HEK293 (cell line): ENCODE measurements around the gene OTOS.

Experiments
- CTCF ChIA-PET: fragments of 350-600 bp; formaldehyde crosslinking; extraction: SDS; loops from one replicate; lab custom pipeline; 2021; ENCODE audit warnings: antibody characterized with exemption; lab: Yijun Ruan, JAX
- POLR2A ChIA-PET: fragments of 300-600 bp; formaldehyde crosslinking; extraction: SDS; loops from one replicate; lab custom pipeline; 2020; ENCODE audit warnings: antibody characterized with exemption, inconsistent platforms; lab: Yijun Ruan, JAX
- H3K27ac ChIP-seq: fragments of 200-500 bp; sonication (Bioruptor generic); 2 replicates; pipeline ENCODE4 v1.5.1; 2014; ENCODE audit warnings: low read depth, low read length, control low read depth, inconsistent platforms; ENCODE audit errors: extremely low read depth
- H3K36me3 ChIP-seq, 2 experiments: fragments of 200-500 bp in 1 of 2; sonication (Bioruptor generic) in 1 of 2; 1 replicate in 1 of 2; 2 replicates in 1 of 2; pipeline ENCODE4 v1.5.1; 2014 to 2017; ENCODE audit warnings: inconsistent platforms in 2 of 2, low read length in 2 of 2; ENCODE audit not compliant: control insufficient read depth in 2 of 2, insufficient read depth in 1 of 2
- H3K4me1 ChIP-seq: fragments of 200-500 bp; sonication (Bioruptor generic); 2 replicates; pipeline ENCODE4 v1.5.1; 2014; ENCODE audit warnings: mild to moderate bottlenecking, low read length, inconsistent platforms; ENCODE audit not compliant: control insufficient read depth, insufficient read depth
- H3K4me3 ChIP-seq: 2 replicates; pipeline ENCODE4 v1.5.1; 2011; ENCODE audit warnings: low read depth, mild to moderate bottlenecking, control low read depth, low read length, moderate library complexity
- H3K9me3 ChIP-seq: fragments of 200-500 bp; sonication (Bioruptor generic); 2 replicates; pipeline ENCODE4 v1.5.1; 2014; ENCODE audit warnings: low read depth, low read length, inconsistent platforms; ENCODE audit not compliant: control insufficient read depth, insufficient read depth
- FEZF1 ChIP-seq: fragments of 450-650 bp; formaldehyde crosslinking; IDR thresholded peaks from 2 replicates; pipeline ENCODE4 v1.5.1; 2016; ENCODE audit warnings: missing biosample characterization, missing genetic modification characterization
- KLF7 ChIP-seq: fragments of 450-650 bp; formaldehyde crosslinking; IDR thresholded peaks from 2 replicates; pipeline ENCODE4 v1.5.1; 2016; ENCODE audit warnings: missing biosample characterization, missing genetic modification characterization, borderline replicate concordance
- SCRT1 ChIP-seq: fragments of 450-650 bp; formaldehyde crosslinking; IDR thresholded peaks from 2 replicates; pipeline ENCODE4 v1.5.1; 2016; ENCODE audit warnings: missing biosample characterization, missing genetic modification characterization, borderline replicate concordance
- SP7 ChIP-seq: fragments of 450-650 bp; formaldehyde crosslinking; IDR thresholded peaks from 2 replicates; pipeline ENCODE4 v1.5.1; 2016; ENCODE audit warnings: missing biosample characterization, missing genetic modification characterization
- YY2 ChIP-seq: fragments of 450-650 bp; formaldehyde crosslinking; IDR thresholded peaks from 2 replicates; pipeline ENCODE4 v1.5.1; 2016; ENCODE audit warnings: missing biosample characterization, missing genetic modification characterization
- ZFP41 ChIP-seq: fragments of 450-650 bp; formaldehyde crosslinking; IDR thresholded peaks from 2 replicates; pipeline ENCODE4 v1.5.1; 2016; ENCODE audit warnings: missing biosample characterization, missing genetic modification characterization, borderline replicate concordance
- ZNF274 ChIP-seq, 2 experiments: fragments of 200-500 bp in 1 of 2; fragments of 450-650 bp in 1 of 2; sonication (Bioruptor generic) in 1 of 2; formaldehyde crosslinking in 1 of 2; IDR thresholded peaks; 2 replicates each; pipeline versions ENCODE4 v1.5.1 to v1.6.1; 2014 to 2016; ENCODE audit warnings: borderline replicate concordance in 1 of 2, inconsistent platforms in 1 of 2, low read length in 1 of 2, missing biosample characterization in 1 of 2, missing genetic modification characterization in 1 of 2
- ZNF510 ChIP-seq: fragments of 450-650 bp; formaldehyde crosslinking; IDR thresholded peaks from 2 replicates; pipeline ENCODE4 v1.5.1; 2018; ENCODE audit warnings: mild to moderate bottlenecking, missing genetic modification characterization, missing biosample characterization; ENCODE audit not compliant: insufficient replicate concordance
- ZNF544 ChIP-seq: fragments of 450-650 bp; formaldehyde crosslinking; IDR thresholded peaks from 2 replicates; pipeline ENCODE4 v1.5.0; 2017; ENCODE audit warnings: missing biosample characterization, missing genetic modification characterization
- ZNF626 ChIP-seq: fragments of 450-650 bp; sonication (Bioruptor Pico); formaldehyde crosslinking; IDR thresholded peaks from 2 replicates; pipeline ENCODE4 v1.5.1; 2018; ENCODE audit warnings: missing biosample characterization, missing genetic modification characterization, inconsistent platforms
- ZNF707 ChIP-seq: fragments of 450-650 bp; formaldehyde crosslinking; IDR thresholded peaks from 2 replicates; pipeline ENCODE4 v1.5.1; 2016; ENCODE audit warnings: missing biosample characterization, missing genetic modification characterization
- ZNF777 ChIP-seq: fragments of 450-650 bp; formaldehyde crosslinking; IDR thresholded peaks from 2 replicates; pipeline ENCODE4 v1.5.1; 2017; ENCODE audit warnings: missing biosample characterization, missing genetic modification characterization, borderline replicate concordance
- ZXDB ChIP-seq: fragments of 450-650 bp; formaldehyde crosslinking; IDR thresholded peaks from 2 replicates; pipeline ENCODE4 v1.5.1; 2016; ENCODE audit warnings: missing biosample characterization, missing genetic modification characterization
- TF ChIP-seq, protein P1 (sequence below): fragments of 450-650 bp; formaldehyde crosslinking; IDR thresholded peaks from 2 replicates; pipeline ENCODE4 v1.5.1; 2017; ENCODE audit warnings: missing biosample characterization, missing genetic modification characterization
- TF ChIP-seq, protein P2 (sequence below): fragments of 450-650 bp; formaldehyde crosslinking; IDR thresholded peaks from 2 replicates; pipeline ENCODE4 v1.5.1; 2016; ENCODE audit warnings: missing biosample characterization, missing genetic modification characterization, low read depth
- TF ChIP-seq, protein P3 (sequence below): fragments of 450-650 bp; formaldehyde crosslinking; IDR thresholded peaks from 2 replicates; pipeline ENCODE4 v1.5.1; 2017; ENCODE audit warnings: missing biosample characterization, missing genetic modification characterization

The OTOS gene

DNA sequence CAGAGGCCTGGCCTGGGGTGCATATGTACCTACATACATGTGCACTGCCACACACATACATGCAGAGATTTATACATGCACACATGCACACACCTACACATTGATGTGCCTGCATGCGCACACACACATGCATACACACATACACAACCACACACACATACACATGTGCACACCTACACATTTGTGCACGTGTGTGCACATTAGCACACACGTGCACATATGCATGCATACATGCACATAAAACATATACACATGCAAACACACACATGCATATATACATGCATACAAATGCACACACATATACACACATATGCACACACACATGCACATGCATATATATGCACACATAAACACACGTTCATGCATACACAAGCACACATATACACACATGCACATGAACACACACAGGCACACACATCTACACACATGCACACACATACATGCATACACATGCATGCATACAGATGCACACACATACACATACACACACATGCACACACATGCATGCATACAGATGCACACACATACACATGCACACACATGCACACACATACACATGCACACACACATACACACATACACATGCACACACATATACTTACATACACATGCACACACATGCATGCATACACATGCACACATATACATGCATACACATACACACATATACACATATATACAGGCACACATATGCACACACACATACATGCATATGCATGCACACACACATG is 23.6 kb upstream of the OTOS start:
- no peaks in the 10 kb centered on the region for H3K4me1 ChIP-seq
- TF ChIP-seq, protein P1, sequence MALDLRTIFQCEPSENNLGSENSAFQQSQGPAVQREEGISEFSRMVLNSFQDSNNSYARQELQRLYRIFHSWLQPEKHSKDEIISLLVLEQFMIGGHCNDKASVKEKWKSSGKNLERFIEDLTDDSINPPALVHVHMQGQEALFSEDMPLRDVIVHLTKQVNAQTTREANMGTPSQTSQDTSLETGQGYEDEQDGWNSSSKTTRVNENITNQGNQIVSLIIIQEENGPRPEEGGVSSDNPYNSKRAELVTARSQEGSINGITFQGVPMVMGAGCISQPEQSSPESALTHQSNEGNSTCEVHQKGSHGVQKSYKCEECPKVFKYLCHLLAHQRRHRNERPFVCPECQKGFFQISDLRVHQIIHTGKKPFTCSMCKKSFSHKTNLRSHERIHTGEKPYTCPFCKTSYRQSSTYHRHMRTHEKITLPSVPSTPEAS (tag by site-specific recombination) = peak; percentile 97
- TF ChIP-seq ZNF707 (tag by site-specific recombination) = no peak
- ChIA-PET POLR2A (no interaction called here), CTCF (interaction anchor here (0.7 kb wide), 1 partner anchor 1156 kb away, joined by 5 read pairs; no protein-coding TSS in a partner anchor)
- no peaks in the 10 kb centered on the region for H3K9me3 ChIP-seq
- H3K36me3 ChIP-seq = no peaks in the 10 kb centered on the region
- no peak overlapping the region for H3K4me3 ChIP-seq
- no peak overlapping the region for H3K27ac ChIP-seq

DNA sequence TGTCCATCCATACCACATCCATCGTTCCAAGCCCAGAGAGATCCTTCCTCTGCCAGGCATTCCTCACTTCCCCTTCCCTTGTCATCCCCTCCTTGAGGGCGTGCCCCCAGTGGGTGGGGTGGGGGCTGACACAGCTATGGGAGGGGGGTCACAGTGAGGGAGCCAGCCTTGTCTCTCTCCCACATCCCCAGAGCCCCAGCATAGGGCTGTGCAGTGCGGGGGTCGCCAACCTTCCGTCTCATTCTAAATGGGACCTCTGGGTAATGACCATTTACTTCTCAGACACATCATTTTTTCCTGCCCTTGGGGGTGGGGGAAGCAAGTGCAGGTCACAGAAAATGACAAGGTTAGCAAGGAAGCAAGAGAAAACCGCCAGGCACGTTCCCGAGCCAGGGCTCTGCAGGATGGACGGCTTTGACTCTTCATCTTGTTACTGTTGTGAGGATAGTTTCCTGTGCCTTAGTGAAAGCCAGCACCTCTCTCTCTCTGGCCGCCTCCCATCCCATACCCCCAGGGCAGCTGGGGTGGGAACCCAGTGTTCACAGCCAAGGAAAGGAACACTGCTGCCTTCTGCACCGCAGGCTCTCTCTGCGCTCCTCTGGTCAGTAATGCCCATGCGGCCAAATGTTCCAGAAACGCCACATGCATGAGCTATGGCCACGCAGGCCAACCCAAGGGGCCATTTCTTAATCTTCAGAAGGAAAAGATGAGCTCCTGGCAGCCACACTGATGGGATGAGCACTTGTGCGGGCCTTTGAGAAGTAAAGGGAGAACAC is 22.7 kb upstream of the OTOS start:
- H3K27ac ChIP-seq = no peak overlapping the region
- H3K4me1 ChIP-seq = no peaks in the 10 kb centered on the region
- H3K36me3 ChIP-seq = no peaks in the 10 kb centered on the region
- CTCF ChIA-PET = no interaction called here
- no peaks in the 10 kb centered on the region for H3K9me3 ChIP-seq
- no peak overlapping the region for H3K4me3 ChIP-seq
- no peak for TF ChIP-seq ZXDB (tag by site-specific recombination)
- no peak for TF ChIP-seq ZNF544 (tag by site-specific recombination)
- TF ChIP-seq YY2 (tag by site-specific recombination) = no peak
- TF ChIP-seq ZFP41 = no peak
- TF ChIP-seq, all 188 proteins: peak for 0
- POLR2A ChIA-PET = no interaction called here

DNA sequence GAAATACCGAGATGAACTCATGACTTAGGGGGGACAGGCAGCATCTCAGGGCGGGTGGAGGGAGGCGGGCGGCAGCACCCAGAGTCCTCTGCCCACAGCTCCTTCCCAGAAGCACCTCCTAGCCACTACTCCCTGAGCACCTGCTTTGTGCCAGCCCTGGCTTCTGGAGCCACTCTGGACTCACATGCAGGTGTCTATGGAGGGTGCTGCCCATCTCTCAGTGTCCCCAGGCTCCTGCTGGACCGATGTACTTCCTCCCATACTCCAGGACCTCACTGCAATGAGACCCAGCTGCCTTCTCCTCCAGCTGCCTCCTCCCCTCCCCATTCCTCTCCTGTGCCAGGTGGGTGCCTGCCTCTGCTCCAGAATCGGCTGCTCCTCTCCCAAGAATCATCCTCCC is 22.1 kb upstream of the OTOS start:
- Histone ChIP-seq H3K36me3 (no peaks in the 10 kb centered on the region), H3K27ac (no peak overlapping the region), H3K4me1 (no peaks in the 10 kb centered on the region), H3K4me3 (no peak overlapping the region), H3K9me3 (no peaks in the 10 kb centered on the region)
- POLR2A ChIA-PET = no interaction called here
- TF ChIP-seq ZNF626 (no peak), SP7 (tag by site-specific recombination) (no peak), ZNF274 (IDR thresholded peaks at IDR 0.05; ENCODE audit: low read length) (no peak), ZNF274 (tag by site-specific recombination; IDR thresholded peaks at IDR 0.05; ENCODE audit: borderline replicate concordance) (no peak), FEZF1 (tag by site-specific recombination) (no peak), ZNF777 (tag by site-specific recombination) (no peak), SCRT1 (tag by site-specific recombination) (no peak)
- CTCF ChIA-PET = no interaction called here

DNA sequence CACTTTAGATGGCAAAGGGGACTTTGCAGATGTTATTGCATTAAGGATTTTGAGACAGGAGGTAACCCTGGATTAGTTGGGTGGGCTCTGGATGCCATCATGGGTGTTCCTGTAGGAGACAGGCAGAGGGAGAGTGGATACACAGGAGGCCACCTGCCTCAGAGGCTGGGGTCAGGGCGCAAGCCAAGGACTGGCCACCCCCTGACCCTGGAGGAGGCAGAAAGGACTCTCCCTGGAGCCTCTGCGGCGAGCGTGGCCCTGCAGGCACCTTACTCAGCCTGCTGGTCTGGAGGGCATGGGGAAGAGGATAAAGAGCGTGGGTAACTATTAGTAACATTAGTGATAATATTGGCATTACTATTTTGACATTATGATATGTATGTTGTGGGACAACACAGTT is 21.6 kb upstream of the OTOS start:
- H3K36me3 ChIP-seq = no peaks in the 10 kb centered on the region
- ChIA-PET CTCF (no interaction called here), POLR2A (no interaction called here)
- no peaks in the 10 kb centered on the region for H3K4me1 ChIP-seq
- H3K27ac ChIP-seq = no peak overlapping the region
- H3K9me3 ChIP-seq = no peaks in the 10 kb centered on the region
- no peak overlapping the region for H3K4me3 ChIP-seq
- TF ChIP-seq, protein P2, sequence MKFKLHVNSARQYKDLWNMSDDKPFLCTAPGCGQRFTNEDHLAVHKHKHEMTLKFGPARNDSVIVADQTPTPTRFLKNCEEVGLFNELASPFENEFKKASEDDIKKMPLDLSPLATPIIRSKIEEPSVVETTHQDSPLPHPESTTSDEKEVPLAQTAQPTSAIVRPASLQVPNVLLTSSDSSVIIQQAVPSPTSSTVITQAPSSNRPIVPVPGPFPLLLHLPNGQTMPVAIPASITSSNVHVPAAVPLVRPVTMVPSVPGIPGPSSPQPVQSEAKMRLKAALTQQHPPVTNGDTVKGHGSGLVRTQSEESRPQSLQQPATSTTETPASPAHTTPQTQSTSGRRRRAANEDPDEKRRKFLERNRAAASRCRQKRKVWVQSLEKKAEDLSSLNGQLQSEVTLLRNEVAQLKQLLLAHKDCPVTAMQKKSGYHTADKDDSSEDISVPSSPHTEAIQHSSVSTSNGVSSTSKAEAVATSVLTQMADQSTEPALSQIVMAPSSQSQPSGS (tag by site-specific recombination) = no peak
- TF ChIP-seq YY2 (tag by site-specific recombination) (no peak), KLF7 (tag by site-specific recombination) (no peak), ZNF510 (no peak)
- TF ChIP-seq, protein P3, sequence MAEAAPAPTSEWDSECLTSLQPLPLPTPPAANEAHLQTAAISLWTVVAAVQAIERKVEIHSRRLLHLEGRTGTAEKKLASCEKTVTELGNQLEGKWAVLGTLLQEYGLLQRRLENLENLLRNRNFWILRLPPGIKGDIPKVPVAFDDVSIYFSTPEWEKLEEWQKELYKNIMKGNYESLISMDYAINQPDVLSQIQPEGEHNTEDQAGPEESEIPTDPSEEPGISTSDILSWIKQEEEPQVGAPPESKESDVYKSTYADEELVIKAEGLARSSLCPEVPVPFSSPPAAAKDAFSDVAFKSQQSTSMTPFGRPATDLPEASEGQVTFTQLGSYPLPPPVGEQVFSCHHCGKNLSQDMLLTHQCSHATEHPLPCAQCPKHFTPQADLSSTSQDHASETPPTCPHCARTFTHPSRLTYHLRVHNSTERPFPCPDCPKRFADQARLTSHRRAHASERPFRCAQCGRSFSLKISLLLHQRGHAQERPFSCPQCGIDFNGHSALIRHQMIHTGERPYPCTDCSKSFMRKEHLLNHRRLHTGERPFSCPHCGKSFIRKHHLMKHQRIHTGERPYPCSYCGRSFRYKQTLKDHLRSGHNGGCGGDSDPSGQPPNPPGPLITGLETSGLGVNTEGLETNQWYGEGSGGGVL = no peak
